GM21515 (cell line): ENCODE measurements around the gene DTNA.

ENCODE experiments used
- ATAC-seq: cut with Tn5 transposase; IDR thresholded peaks from one replicate; pipeline ENCODE4 v1.9.1; 2021; ENCODE audit not compliant: unreplicated experiment

DTNA gene

DNA sequence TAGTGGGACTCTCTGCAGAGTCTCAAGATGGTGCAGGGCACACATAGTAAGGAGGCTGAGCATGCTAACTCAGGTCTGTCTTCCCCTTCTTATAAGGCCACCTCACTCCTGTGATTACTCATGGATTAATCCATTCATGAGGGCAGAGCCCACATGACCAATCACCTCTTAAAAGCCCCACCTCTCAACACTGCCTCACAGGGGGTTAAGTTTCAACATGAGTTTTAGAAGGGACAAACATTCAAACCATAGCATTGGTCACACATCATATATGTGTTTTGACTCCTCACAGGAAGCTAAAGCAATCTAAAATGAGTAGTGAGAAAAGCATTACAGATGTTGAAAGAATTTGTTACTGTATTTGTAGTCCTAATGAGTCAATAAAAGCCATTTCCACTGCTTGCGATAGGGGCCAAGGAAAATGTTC lies 57.5 kb downstream of the DTNA start:
- ATAC-seq: no peak

DNA sequence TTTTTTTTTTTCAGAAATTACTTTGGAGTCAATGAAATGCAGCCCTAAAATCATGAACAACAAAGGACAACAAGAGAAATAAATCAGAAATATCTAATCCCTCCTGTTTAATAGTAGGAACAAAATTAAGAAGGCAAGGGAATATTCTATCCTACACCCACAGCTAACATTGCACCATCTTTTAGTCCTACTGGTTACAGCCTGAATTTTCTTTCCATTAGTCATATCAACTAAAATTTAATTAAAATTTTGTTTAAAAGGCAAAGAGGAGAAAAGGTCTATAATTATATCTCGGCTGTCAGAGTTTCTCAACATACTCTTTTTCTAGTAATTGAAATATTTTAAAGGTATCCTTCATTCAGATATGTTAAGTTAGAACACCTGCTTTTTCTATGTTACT lies 61.9 kb downstream of the DTNA start:
- no peak for ATAC-seq

DNA sequence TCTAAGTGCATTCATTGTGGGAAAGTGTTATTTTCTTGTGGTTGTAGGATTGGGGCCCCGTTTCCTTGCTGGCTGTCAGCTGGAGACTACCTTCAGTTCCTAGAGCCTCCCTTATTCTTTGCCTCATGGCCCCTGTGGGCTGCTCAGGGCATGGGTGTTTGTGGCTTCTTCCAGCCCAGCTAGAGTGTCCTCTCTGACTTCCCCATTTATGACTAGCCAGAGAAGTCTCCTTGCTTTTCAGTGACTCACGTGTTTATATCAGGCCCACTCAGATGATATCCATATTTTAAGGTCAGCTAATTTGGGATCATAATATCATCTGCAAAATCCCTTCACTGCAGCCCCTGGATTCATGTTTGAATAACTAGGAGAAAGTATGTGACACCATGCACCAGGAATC lies 62.8 kb downstream of the DTNA start:
- no peak for ATAC-seq

DNA sequence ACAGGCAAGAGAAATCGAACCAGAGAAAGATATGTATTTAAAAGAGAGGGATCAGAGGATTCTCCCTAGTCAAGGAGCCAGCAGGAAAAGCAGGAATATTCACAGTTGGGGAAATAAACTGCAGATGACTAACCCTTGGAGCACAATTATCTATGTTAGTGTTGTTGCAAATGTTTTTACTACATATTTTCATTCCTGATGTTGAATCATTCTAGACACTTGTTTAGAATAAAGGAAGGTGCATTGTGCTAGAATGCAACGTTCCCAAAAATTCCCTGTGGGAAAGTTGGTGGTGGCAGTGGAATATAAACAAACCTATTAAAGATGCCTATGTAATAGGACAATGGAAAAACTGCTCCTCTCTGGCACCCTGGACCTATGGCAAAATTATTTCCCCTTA lies 63.3 kb downstream of the DTNA start:
- ATAC-seq: no peak

DNA sequence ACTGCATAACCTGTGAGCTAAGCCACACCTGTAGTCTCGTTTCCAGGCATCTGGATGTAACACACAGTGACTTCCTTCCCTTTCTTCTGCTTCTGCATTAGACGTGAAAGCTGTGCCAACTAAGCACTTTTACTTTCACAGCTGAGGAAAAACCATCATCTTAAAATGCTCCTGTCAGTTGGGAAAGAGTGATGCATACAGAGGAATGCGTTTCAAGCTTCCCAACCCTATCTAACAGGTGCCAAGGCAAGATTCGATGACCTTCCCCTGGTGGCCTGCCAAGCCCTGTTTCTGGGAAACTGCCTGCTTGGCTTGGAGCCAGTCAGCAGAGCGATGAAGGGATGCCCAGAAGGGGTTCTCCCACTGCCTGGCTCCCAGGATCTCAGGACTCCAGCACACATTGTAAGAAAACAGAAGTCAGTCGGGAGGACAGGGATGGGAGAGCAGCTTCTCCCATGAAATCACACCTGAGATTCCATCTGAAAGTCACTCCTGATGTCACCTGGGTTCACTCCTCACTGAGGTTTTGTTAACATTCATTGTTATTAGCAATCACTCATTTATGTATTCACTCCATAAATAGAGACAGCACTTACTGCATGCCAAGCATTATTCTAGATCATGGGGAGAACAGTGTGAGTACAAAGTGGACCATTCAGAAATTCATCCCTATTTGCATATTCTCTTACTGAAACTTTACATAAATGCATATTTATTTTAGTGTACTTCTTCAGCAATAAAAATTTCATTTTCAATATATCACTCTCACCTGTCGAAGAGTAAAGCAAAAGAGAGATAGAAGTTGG lies 64.1 kb downstream of the DTNA start:
- ATAC-seq: no peak

DNA sequence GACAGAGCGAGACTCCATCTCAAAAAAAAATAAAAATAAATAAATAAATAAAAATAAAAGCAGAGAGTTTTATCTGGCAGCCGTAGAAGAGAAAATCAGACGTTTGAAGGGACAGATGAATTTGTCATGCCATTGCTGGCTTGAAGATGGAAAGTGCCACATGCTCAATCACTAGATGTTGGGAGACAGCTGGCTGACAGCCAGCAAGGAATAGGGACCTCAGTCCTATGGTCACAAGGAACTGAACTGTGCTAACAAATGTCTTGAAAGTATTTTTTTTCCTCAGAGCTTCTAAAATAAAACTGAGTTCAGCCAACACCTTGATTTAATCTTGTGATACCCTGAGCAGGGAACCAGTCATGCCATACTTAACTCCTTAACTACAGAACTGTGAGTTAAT lies 65.4 kb downstream of the DTNA start:
- no peak for ATAC-seq

- ATAC-seq: no peak
Observed at GRCh38 chr18:34779112-34779511, 69.0 kb downstream of the DTNA start.

GRCh38 chr18:34780856-34781255 lies 70.8 kb downstream of the DTNA start:
- ATAC-seq: no peak

DNA sequence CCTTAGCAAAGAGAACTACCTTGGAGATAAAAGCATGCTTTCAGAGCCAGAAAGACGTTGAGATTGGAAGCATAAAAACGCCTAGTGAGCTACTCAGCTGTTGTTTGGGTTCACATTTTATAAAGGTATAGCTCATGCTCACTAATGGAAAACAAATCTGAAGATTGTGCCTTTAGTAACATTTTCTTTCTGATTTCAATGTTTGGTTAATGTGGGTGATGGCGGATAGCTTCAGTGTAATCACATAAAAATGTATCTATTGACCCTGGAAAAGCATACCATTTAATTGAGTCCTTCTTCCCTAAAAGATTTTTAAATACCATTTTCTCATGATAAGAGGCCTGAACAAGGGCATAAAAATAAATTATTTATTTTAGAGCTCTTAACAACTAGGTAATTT lies 73.4 kb downstream of the DTNA start:
- ATAC-seq: no peak

GRCh38 chr18:34786162-34786741 lies 76.2 kb downstream of the DTNA start:
- no peak for ATAC-seq

DNA sequence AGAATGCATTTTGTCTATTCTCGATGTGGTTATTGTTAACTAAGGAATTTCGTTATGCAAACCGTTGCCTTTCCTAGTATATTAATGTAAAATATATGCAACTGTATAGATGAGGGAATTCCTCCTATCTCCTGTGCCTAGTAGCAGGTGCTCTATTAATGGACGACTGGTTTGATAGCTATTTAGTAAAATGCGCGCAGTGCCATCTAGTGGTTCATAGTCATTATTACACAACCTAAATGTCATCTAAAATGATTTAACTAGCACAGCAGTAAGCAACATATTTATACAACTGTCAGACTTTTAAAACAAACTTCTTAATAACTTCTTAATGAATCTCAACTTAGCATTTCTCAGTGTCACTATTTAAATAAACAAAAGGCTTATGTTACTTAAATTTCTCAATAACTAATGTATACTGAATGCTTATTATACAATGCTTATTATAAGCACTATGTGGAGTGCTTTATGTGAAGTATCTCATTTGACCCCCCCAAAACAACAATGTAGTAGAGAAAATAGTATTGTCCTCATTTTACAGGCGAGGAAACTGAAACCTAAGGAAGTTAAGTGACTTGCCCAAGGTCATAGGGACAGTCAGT lies 77.9 kb downstream of the DTNA start:
- ATAC-seq: peak; percentile 81

DNA sequence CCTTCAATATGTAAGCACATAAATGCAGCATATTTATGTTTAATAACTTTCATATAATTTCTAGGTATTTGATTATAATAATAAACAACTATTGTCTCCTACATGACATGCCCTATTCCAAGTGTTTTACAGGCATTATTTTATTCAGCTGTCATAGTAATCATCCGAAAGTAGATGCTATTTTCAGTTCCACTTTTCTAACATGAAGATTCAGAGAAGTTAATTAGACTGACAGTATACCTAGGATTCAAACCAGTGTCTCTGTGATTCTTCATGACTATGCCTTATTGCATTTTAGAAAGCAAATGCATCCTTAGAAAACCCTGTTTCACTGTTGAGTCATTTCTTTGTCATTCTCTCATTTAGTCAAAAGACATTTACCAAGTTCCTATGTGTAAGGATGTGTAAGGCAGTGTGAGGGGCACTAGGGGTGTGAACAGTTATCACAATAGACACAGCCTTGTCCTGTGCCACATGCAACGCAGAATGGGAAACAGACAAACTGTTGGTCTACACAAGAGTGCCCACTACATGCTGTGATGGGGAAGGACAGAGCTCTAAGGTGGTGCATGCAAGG lies 79.8 kb downstream of the DTNA start:
- ATAC-seq: no peak

DNA sequence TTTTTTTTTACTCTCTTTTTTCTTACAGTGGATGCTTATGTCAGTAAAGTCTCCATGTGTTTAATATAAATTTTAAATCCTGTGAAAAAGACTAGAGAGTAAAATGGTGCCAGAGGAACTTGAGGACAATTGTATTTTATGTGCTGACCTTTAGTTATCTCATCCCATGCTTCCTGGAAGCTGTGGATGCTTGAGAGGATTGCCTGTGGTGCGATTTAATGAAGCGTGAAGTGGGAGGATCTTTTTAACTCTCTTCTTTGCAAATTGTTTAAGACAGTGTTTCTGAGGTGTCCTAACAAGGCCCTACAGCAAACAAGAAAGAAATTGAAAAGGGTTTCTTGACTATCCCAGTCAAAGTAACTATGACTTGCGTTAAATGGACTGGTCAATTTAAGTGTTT lies 84.2 kb downstream of the DTNA start:
- no peak for ATAC-seq

DNA sequence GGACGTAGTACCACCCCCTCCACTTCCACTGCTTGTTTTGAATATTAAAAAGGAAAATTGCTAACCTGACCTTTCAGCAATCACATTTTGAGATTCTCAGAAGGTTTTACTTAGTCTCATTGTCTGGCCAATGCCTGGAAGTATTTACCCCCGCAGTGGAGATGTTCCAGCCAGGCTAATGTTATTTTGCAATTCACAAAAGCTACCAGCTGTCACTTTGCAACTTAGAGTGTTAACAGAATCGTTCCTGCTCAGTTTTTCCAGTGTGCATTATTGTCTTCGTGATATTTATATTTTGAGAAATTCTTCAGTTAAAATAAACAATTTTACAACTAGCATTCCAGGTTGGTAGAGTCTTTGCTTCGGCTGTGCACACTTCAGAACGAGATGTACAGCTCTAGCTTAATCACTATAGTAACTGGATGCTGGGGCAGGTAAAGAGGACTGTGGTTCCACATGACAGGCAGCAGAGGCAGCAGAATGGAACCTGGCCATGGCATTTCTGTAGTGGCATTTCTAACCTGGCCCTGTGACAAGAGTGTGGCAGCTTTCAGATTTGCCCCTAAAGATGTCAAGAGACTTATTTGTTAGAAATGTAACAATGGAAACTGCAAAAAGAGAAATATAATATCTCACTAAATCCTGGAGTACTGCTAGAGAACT lies 85.1 kb downstream of the DTNA start:
- ATAC-seq: no peak

GRCh38 chr18:34796035-34796657 lies 86.0 kb downstream of the DTNA start:
- ATAC-seq: no peak

GRCh38 chr18:34799291-34799690 lies 89.2 kb downstream of the DTNA start:
- no peak for ATAC-seq

- no peak for ATAC-seq
Observed at GRCh38 chr18:34800381-34800780, 90.3 kb downstream of the DTNA start.

DNA sequence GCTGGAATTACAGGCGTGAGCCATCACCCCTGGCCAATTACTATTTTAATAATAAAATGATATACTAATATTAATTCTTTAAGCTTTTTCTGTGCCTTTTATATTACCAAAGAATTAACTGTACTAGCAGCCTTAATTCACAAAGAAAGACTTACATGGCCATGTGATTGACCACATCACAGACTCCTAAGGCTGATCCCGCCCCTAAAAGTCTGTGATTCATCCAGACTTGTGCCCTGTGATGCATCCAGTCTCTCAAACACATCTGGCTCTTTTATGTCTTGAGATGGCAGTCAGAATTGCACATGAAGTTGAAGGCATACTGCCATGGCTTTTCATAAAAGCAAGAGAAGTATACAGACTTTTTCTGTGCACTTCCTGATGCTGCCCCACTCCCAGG lies 91.7 kb downstream of the DTNA start:
- no peak for ATAC-seq

GRCh38 chr18:34802959-34803358 lies 92.9 kb downstream of the DTNA start:
- ATAC-seq: no peak

DNA sequence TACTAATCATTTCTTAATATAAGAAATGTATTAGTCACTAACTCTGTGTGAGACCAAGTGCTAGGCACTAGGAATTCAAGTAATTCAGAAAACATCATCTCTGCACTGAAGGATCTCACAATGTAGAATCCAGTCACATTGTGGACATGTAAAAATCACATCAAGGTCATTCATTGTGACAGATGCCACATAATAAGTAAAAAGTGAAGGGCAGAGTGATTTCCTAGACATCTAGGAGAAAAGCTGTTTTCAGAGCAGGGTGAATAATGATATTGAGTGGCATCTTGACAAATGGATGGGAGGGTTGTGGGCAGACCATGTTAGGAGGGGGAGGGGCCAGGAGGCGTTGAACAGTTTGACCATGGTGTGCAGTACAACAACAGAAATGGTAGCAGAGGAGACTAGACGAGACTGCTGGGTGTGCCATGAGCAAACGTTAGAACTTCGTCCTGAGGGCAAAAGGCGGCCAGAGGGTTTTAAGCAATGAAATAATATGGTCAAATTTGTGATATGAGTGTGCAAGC lies 93.8 kb downstream of the DTNA start:
- no peak for ATAC-seq
